ENCODE data around the gene BCAS3. TPM values are rescaled to one million over a fixed set of nuclear protein-coding genes. Genes with fewer than 3 reads are reported as not detected.

BCAS3 gene
- total RNA-seq, 2 donors from 2014 or later, result 12.0 to 15.6 TPM

DNA sequence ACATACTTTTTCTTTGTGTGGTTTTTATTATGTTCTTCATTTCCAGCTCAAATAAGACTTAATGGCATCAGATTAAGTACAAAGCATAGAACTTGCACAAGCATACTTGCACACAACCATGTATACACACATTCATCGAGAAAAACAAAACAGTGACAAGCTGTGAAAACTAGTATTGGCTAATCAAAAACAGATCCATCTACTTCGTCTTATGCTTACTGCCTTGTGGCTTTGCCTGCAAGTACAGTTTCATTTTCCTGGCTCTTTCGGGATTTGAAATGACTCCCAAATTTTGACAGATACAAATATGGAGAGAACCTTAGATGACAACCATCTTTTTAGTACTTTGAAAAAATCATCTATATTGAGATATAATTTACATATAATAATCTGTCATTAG, 338.3 kb downstream of the BCAS3 start:
- no peak for TF ChIP-seq CTCF (IDR thresholded peaks at IDR 0.05)
- H3K27me3 ChIP-seq, result no peaks in the 10 kb centered on the region
- no peak overlapping the region for H3K4me3 ChIP-seq
- no peak for DNase-seq (ENCODE audit: low spot score)
- no peaks in the 10 kb centered on the region for H3K4me1 ChIP-seq
- H3K27ac ChIP-seq, result no peak overlapping the region
- H3K9me3 ChIP-seq, result no peaks in the 10 kb centered on the region
- H3K36me3 ChIP-seq, result no peaks in the 10 kb centered on the region

DNA sequence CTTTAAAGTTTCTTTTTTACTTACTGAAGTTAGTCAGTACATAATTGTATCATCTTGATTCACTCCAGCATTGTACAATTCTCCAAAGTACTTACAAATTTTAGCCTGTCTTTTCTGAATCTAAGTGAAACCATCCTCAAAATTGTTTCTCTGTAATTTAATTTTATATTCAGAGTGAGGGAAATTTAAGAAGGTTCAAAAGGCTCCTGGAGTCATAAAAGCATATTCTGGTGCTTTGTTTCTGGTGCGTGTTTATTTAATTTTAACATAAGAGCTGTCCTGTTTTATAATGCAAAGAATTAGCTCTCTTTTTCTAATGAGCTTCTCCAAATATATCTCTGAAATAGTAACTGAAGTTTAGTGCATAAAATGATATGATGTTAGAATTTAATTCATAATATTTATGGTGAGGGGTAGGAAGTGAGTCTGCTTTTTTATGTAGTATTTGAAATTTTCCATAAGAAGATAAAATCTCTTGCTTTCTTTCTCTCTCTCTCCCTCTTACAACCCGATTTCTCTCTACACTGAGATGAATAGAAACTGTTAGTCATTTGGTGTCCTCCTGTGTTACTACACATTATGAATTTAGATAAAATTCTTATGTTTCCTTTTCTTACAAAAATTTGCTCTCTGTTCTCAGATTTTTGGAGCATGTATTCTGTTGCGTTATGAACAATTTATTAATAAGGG, 339.8 kb downstream of the BCAS3 start:
- no peak overlapping the region for H3K27ac ChIP-seq
- no peaks in the 10 kb centered on the region for H3K27me3 ChIP-seq
- DNase-seq (ENCODE audit: low spot score), result no peak
- H3K4me3 ChIP-seq, result no peak overlapping the region
- H3K9me3 ChIP-seq, result no peaks in the 10 kb centered on the region
- no peak for TF ChIP-seq CTCF (IDR thresholded peaks at IDR 0.05)
- no peaks in the 10 kb centered on the region for H3K4me1 ChIP-seq
- no peaks in the 10 kb centered on the region for H3K36me3 ChIP-seq

DNA sequence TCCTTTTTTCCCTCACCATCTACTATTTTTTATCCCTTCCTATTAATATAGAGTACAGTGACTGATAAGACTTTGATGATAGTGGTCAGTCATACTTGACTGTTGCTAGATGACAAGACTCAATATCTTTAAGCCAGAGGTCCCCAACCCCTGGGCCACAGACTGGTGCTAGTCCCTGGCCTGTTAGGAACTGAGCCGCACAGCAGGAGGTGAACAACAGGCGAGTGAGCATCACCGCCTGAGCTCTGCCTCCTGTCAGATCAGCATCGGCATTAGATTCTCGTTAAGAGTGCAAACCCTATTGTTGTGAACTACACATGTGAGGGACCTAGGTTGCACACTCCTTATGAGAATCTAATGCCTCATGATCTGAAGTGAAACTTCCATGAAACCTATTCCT, 341.3 kb downstream of the BCAS3 start:
- Histone ChIP-seq H3K27ac (no peak overlapping the region), H3K9me3 (no peaks in the 10 kb centered on the region), H3K4me3 (no peak overlapping the region), H3K4me1 (no peaks in the 10 kb centered on the region), H3K27me3 (no peaks in the 10 kb centered on the region), H3K36me3 (no peaks in the 10 kb centered on the region)
- no peak for TF ChIP-seq CTCF (IDR thresholded peaks at IDR 0.05)
- DNase-seq (ENCODE audit: low spot score), result no peak

DNA sequence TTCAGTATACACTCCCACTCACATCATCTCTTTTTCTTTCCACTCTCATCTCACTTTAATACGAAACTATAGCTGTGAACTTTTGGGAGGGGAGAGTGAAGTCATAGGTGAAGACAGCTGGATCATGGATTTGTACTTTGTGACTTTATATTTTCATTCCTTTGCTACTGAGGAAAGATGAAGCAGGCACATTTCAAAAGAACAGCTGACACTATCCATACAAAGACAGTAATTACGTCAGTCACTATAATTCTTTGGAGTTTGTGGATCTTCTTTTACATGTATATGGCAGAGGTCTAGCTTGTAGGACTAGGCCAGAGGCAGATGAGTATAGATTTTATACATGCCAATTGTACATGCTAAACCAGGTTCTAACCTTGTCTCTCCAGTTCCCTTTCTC, 346.3 kb downstream of the BCAS3 start:
- no peaks in the 10 kb centered on the region for H3K27me3 ChIP-seq
- H3K36me3 ChIP-seq, result no peaks in the 10 kb centered on the region
- DNase-seq (ENCODE audit: low spot score), result no peak
- TF ChIP-seq CTCF (IDR thresholded peaks at IDR 0.05), result no peak
- H3K9me3 ChIP-seq, result no peaks in the 10 kb centered on the region
- H3K4me1 ChIP-seq, result no peaks in the 10 kb centered on the region
- H3K27ac ChIP-seq, result no peak overlapping the region
- no peak overlapping the region for H3K4me3 ChIP-seq

DNA sequence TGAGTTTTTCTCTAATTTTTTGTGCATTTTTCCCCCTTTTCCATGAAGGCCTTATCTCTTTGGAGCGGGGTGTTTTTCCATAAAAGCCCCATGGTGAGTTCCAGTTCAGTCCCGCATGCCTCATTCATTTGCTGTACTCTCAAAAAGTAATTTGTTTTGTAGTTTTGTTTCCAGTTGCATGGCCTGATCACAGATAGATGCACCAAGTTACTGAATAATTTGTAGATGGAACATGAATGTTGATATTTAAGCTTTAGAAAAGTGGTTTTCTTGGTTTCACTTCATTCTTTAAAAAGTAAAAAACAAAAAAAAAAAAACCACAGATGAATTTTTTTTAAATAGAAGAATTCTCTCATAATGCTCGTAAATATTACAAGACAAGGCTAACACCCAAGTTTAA, 349.2 kb downstream of the BCAS3 start:
- Histone ChIP-seq H3K27ac (no peak overlapping the region), H3K4me3 (no peak overlapping the region), H3K27me3 (no peaks in the 10 kb centered on the region), H3K9me3 (no peaks in the 10 kb centered on the region), H3K36me3 (no peaks in the 10 kb centered on the region), H3K4me1 (no peaks in the 10 kb centered on the region)
- TF ChIP-seq CTCF (IDR thresholded peaks at IDR 0.05), result no peak
- no peak for DNase-seq (ENCODE audit: low spot score)

GRCh38 chr17:61029181-61029580, 351.5 kb downstream of the BCAS3 start:
- Histone ChIP-seq H3K4me3 (no peak overlapping the region), H3K36me3 (no peaks in the 10 kb centered on the region), H3K27ac (no peak overlapping the region), H3K9me3 (no peaks in the 10 kb centered on the region), H3K4me1 (no peaks in the 10 kb centered on the region), H3K27me3 (no peaks in the 10 kb centered on the region)
- no peak for TF ChIP-seq CTCF (IDR thresholded peaks at IDR 0.05)
- DNase-seq (ENCODE audit: low spot score), result no peak
